Gastrocnemius medialis (tissue), 4 donors: ENCODE data around the gene TNFSF13. TPM values are rescaled to one million over a fixed set of nuclear protein-coding genes. Genes with fewer than 3 reads are reported as not detected.

ENCODE experiments used
- ATAC-seq, 2 donors: fragments of 150-250 bp; one replicate each; pipeline ENCODE4 v1.9.1; 2016
- DNase-seq, 2 donors: peaks; one replicate each; pipeline ENCODE4 v3.0.0-alpha.2; 2019
- H3K27ac ChIP-seq, 4 donors: fragments of 200-600 bp; sonication (generic); 1 replicate in 1 of 4; 2 replicates in 3 of 4; pipeline ENCODE4 v1.5.1; 2016 to 2018; ENCODE audit warnings: mild to moderate bottlenecking in 2 of 4, moderate library complexity in 1 of 4
- H3K27me3 ChIP-seq, 3 donors: fragments of 200-600 bp; sonication (generic) in 2 of 3; 1 replicate in 1 of 3; 2 replicates in 2 of 3; pipeline versions ENCODE4 v1.5.1 to v1.6.0; 2016 to 2019; ENCODE audit warnings: mild to moderate bottlenecking in 1 of 3, moderate library complexity in 1 of 3
- H3K36me3 ChIP-seq, 2 donors: fragments of 200-600 bp; sonication (generic) in 1 of 2; one replicate each; pipeline ENCODE4 v1.5.1; 2017 to 2018
- H3K4me1 ChIP-seq, 2 donors: fragments of 200-600 bp; sonication (generic) in 1 of 2; one replicate each; pipeline ENCODE4 v1.5.1; 2016 to 2017; ENCODE audit warnings: mild to moderate bottlenecking in 2 of 2
- H3K4me3 ChIP-seq, 4 donors: fragments of 200-600 bp; sonication (generic) in 3 of 4; 1 replicate in 1 of 4; 2 replicates in 3 of 4; pipeline ENCODE4 v1.5.1; 2016 to 2019; ENCODE audit warnings: mild to moderate bottlenecking in 2 of 4
- H3K9me3 ChIP-seq, 3 donors: fragments of 200-600 bp; sonication (generic) in 2 of 3; 1 replicate in 1 of 3; 2 replicates in 2 of 3; pipeline ENCODE4 v1.5.1; 2016 to 2019
- POLR2A ChIP-seq, 2 donors: fragments of 450-650 bp; IDR thresholded peaks; one replicate each; pipeline ENCODE4 v1.6.1; 2017; ENCODE audit warnings: antibody characterized with exemption in 2 of 2, mild to moderate bottlenecking in 2 of 2, moderate library complexity in 2 of 2
- in situ Hi-C, 4 donors: fragments of 200-750 bp; cut with MboI; loops; one replicate each; pipeline versions ENCODE4 v1.15.0 to v1.8.0; 2017; ENCODE audit warnings: low sequenced_read_pairs in 4 of 4
- intact Hi-C: fragments of 100-400 bp; cut with DNase I; formaldehyde crosslinking; loops from one replicate; pipeline ENCODE4 v1.15.1; 2023; ENCODE audit warnings: low total_unique reads
- total RNA-seq, 4 donors: library from RNA; depleted of rRNA; stranded (reverse); fragments of >200 nt; gene quantifications; one replicate each; pipeline versions ENCODE4 v1.1.0 to v1.2.3, GENCODE V29; 2016
- TF ChIP-seq, protein P1 (sequence below), 5 experiments: fragments of 450-650 bp in 3 of 5; fragments of 200-600 bp in 2 of 5; sonication (generic) in 2 of 5; IDR thresholded peaks in 4 of 5; conservative IDR thresholded peaks in 1 of 5; 1 replicate in 4 of 5; 2 replicates in 1 of 5; pipeline ENCODE4 v1.5.1; 2016 to 2019; ENCODE audit warnings: antibody characterized with exemption in 5 of 5, mild to moderate bottlenecking in 3 of 5, moderate library complexity in 3 of 5

TNFSF13 gene
- total RNA-seq, 4 donors from 2014 or later, result 2.8 to 8.4 (median 5.0) TPM

DNA sequence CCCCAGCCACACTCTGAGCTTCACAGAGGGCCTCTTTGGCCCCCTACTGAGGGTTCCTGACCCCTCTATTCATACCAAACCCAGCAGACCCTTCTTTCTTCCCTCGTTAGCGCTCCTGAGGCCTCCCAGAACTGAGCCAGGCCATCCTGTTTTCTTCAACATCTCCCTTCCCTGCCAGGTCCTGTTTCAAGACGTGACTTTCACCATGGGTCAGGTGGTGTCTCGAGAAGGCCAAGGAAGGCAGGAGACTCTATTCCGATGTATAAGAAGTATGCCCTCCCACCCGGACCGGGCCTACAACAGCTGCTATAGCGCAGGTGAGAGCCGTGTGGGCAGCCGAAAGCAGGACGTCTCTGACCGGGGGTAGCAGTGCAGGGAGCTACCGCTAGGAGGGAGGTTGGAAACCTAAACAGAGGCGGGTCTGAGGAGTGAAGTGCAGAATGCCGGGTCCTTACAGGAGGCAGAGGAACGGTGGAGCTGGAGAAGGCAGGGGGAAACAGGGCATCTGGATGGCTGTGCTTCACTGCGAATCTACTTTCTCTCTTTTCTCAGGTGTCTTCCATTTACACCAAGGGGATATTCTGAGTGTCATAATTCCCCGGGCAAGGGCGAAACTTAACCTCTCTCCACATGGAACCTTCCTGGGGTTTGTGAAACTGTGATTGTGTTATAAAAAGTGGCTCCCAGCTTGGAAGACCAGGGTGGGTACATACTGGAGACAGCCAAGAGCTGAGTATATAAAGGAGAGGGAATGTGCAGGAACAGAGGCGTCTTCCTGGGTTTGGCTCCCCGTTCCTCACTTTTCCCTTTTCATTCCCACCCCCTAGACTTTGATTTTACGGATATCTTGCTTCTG, 1.9 kb downstream of the TNFSF13 start:
- in situ Hi-C loops, result loop anchor here in 1 of 4 donors (10.0 to 25.0 kb wide), 2 partner anchors 123 to 216 kb away; partner anchors contain the start of genes CHRNB1, FGF11, SPEM2 and SPEM3
- TF ChIP-seq, protein P1, sequence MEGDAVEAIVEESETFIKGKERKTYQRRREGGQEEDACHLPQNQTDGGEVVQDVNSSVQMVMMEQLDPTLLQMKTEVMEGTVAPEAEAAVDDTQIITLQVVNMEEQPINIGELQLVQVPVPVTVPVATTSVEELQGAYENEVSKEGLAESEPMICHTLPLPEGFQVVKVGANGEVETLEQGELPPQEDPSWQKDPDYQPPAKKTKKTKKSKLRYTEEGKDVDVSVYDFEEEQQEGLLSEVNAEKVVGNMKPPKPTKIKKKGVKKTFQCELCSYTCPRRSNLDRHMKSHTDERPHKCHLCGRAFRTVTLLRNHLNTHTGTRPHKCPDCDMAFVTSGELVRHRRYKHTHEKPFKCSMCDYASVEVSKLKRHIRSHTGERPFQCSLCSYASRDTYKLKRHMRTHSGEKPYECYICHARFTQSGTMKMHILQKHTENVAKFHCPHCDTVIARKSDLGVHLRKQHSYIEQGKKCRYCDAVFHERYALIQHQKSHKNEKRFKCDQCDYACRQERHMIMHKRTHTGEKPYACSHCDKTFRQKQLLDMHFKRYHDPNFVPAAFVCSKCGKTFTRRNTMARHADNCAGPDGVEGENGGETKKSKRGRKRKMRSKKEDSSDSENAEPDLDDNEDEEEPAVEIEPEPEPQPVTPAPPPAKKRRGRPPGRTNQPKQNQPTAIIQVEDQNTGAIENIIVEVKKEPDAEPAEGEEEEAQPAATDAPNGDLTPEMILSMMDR (IDR thresholded peaks at IDR 0.05 in 4 of 5, conservative IDR thresholded peaks at IDR 0.05 in 1 of 5), result peak; percentile 34 to 69 (median 54)
- no peak for TF ChIP-seq POLR2A (IDR thresholded peaks at IDR 0.05)
- ATAC-seq, result peak in 1 of 2 donors; percentile 45
- peak in 1 of 2 donors; percentile 65 for DNase-seq
- Histone ChIP-seq H3K9me3 (no peaks in the 10 kb centered on the region), H3K36me3 (peaks cover 0 to 26% of the 10 kb centered on the region in 2 donors), H3K27me3 (no peaks in the 10 kb centered on the region), H3K27ac (peak overlapping the region; percentile 93 to 96 (median 96)), H3K4me1 (peaks cover 48 to 62% of the 10 kb centered on the region in 2 donors), H3K4me3 (peak overlapping the region; percentile 87 to 95 (median 88))
- intact Hi-C loops, result loop anchor here (1.0 to 5.0 kb wide), 13 partner anchors 12 to 282 kb away; partner anchors contain the start of genes CHRNB1, FXR2, KCTD11 and NEURL4

DNA sequence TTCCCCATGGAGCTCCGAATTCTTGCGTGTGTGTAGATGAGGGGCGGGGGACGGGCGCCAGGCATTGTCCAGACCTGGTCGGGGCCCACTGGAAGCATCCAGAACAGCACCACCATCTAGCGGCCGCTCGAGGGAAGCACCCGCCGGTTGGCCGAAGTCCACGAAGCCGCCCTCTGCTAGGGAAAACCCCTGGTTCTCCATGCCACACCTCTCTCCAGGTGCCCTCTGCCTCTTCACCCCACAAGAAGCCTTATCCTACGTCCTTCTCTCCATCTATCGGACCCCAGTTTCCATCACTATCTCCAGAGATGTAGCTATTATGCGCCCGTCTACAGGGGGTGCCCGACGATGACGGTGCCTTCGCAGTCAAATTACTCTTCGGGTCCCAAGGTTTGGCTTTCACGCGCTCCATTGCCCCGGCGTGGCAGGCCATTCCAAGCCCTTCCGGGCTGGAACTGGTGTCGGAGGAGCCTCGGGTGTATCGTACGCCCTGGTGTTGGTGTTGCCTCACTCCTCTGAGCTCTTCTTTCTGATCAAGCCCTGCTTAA, 2.6 kb downstream of the TNFSF13 start:
- DNase-seq (peak; percentile 87 to 93), ATAC-seq (peak; percentile 83)
- Histone ChIP-seq H3K27me3 (no peaks in the 10 kb centered on the region), H3K9me3 (no peaks in the 10 kb centered on the region), H3K36me3 (peaks cover 0 to 33% of the 10 kb centered on the region in 2 donors), H3K4me3 (peak overlapping the region; percentile 87 to 95 (median 88)), H3K4me1 (peaks cover 48 to 62% of the 10 kb centered on the region in 2 donors), H3K27ac (peak overlapping the region; percentile 93 to 96 (median 96))
- intact Hi-C loops (loop anchor here (1.0 to 5.0 kb wide), 13 partner anchors 11 to 281 kb away; partner anchors contain the start of genes CHRNB1, FXR2, KCTD11 and NEURL4), in situ Hi-C loops (loop anchor here in 1 of 4 donors (10.0 to 25.0 kb wide), 2 partner anchors 124 to 216 kb away; partner anchors contain the start of genes CHRNB1, FGF11, SPEM2 and SPEM3)
- no peak for TF ChIP-seq POLR2A (IDR thresholded peaks at IDR 0.05)
- TF ChIP-seq, protein P1 (IDR thresholded peaks at IDR 0.05 in 4 of 5, conservative IDR thresholded peaks at IDR 0.05 in 1 of 5), result peak; percentile 90 to 91 (median 90)

DNA sequence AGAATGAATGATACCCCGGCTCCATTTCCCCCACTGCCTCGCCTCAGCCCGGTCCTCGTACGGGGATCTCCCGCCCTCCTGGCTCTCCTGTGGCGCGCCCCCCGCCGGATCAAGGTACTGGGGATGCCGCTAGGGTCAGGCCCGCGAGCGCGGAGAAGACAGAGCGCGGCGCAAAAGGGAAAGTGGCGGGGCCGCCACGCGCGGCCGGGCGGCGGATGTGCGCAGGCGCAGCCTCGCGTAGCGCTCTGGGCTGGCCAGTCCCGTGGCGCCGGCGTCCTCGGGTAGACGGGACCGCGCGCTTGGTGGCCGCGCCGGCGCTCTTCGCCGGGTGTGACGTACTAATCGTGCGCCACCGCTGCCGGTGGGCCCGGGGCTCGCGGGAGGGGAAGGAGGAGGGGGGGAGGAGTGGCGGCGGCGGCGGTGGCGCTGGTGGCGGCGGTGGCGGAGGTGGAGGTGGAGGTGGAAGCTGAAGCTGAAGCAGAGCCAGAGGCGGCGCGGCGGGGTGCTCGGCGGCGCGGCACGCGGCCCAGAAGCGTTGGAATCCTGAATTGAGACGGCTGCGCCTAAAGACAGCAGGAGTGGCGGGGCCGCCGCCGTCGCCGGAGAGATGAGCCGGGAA, 3.1 kb downstream of the TNFSF13 start, which contains the start of gene SENP3:
Gene SENP3 (plus strand): TSS at position 331 of the 619 bp plus-strand sequence. CDS start 1,158 bp downstream, outside the sequence.
- DNase-seq, result peak; percentile 84 to 88
- intact Hi-C loops (loop anchor here (1.0 to 5.0 kb wide), 13 partner anchors 11 to 281 kb away; partner anchors contain the start of genes CHRNB1, FXR2, KCTD11 and NEURL4), in situ Hi-C loops (loop anchor here in 1 of 4 donors (10.0 to 25.0 kb wide), 2 partner anchors 124 to 217 kb away; partner anchors contain the start of genes CHRNB1, FGF11, SPEM2 and SPEM3)

More for the DNA sequence above, 3.1 kb downstream of the TNFSF13 start, which contains the start of gene SENP3:
- Histone ChIP-seq H3K9me3 (no peaks in the 10 kb centered on the region), H3K36me3 (peaks cover 0 to 39% of the 10 kb centered on the region in 2 donors), H3K27ac (peak within 1 kb of the TSS; percentile 93 to 96 (median 96)), H3K4me3 (peak within 1 kb of the TSS; percentile 87 to 95 (median 88)), H3K4me1 (peaks cover 48 to 62% of the 10 kb centered on the region in 2 donors), H3K27me3 (no peaks in the 10 kb centered on the region)
- ATAC-seq, result peak; percentile 75 to 82
- peak; percentile 76 to 84 for TF ChIP-seq POLR2A (IDR thresholded peaks at IDR 0.05)
- TF ChIP-seq, protein P1 (IDR thresholded peaks at IDR 0.05 in 4 of 5, conservative IDR thresholded peaks at IDR 0.05 in 1 of 5), result peak in 1 of 5 experiments; percentile 14
